HG03432 (cell line): ENCODE measurements around the gene SPAG9.
"Not testable (repeated sequence)": the region's sequence is repeated elsewhere in the genome, so short reads cannot be mapped to it uniquely, and the experiment has no call there.

Experiments
- ATAC-seq: cut with Tn5 transposase; IDR thresholded peaks from one replicate; pipeline ENCODE4 v1.9.1; 2021; ENCODE audit warnings: mild to moderate bottlenecking, moderate library complexity; ENCODE audit not compliant: unreplicated experiment

The SPAG9 gene

GRCh38 chr17:51087072-51087757 is 33.5 kb downstream of the SPAG9 start:
- ATAC-seq: no peak

DNA sequence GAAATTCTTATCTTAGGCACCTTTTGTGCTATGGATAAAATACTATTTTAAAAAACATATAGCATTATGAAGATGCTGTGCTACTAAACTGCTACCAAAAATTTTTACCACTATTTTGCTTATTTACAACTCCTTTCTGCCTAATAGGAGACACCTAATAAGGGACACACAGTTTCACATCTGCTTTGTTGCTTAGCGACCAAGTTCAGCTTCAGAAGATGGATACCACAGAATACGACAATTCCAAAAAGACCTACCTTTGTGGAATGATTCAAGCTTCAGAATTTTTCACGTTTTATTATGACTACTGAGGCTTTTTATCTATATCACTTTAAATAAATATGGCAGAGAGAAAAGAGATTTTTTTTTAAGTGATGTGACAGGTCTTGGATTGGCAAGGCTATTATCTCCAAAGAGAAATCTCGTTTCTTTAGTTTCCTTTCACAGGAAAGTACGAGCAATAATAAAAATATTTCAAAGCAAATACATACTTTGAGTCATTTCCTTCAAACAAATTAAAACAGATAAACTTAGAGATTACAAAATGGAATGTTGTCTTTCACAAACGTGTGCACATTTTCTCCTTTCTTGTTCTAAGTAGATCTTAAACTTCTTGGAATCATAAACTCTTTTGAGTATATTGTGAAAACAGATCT is 35.4 kb downstream of the SPAG9 start:
- no peak for ATAC-seq

DNA sequence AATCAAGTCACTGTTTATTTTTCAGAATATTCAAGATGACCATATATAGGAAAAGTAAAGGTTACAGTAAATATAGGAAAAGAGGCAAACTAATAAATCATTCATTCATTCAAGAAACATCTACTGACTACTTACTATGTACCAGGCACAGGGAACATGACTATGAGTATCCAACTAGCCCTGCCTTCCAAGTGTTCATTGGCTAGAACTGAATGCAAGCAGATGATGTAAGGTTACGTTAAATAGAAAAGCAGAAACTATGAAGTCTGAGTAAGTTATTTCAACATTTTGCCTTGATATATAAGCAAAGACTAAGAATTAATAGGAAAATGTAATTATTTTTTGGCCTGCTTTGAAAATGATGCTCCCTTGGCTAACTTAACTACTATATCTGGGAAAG is 36.7 kb downstream of the SPAG9 start:
- no peak for ATAC-seq

GRCh38 chr17:51083364-51083763 is 37.3 kb downstream of the SPAG9 start:
- ATAC-seq: not testable (repeated sequence)

DNA sequence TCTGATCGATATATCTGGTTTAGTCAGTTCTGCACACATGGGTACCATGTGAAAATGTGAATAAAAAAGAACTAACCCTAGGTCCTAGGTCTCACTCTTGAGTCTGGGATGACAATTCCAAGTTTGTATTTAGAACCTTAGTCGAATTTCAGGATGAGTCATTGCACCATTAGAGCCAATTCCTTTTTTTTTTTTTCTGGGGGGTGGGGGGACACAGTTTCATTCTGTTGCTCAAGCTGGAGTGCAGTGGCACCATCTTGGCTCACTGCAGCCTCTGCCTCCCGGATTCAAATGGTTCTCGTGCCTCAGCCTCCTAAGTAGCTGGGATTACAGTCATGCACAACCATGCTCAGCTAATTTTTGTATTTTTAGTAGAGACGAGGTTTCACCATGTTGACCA is 41.6 kb downstream of the SPAG9 start:
- ATAC-seq: no peak

GRCh38 chr17:51078009-51078592 is 42.6 kb downstream of the SPAG9 start:
- ATAC-seq: no peak

DNA sequence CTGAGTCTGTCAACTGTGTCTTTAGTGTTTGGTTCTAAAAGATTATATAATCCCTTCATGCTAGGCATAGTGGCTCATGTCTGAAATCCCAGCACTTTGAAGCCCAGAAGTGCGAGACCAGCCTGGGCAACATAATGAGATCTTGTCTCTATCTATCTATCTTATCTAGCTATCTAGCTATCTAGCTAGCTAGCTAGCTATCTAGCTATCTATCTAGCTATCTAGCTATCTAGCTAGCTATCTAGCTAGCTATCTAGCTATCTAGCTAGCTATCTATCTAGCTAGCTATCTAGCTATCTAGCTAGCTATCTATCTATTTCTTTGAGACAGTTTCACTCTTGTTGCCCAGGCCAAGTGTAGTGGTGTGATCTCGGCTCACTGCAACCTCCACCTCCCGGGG is 43.8 kb downstream of the SPAG9 start:
- no peak for ATAC-seq

DNA sequence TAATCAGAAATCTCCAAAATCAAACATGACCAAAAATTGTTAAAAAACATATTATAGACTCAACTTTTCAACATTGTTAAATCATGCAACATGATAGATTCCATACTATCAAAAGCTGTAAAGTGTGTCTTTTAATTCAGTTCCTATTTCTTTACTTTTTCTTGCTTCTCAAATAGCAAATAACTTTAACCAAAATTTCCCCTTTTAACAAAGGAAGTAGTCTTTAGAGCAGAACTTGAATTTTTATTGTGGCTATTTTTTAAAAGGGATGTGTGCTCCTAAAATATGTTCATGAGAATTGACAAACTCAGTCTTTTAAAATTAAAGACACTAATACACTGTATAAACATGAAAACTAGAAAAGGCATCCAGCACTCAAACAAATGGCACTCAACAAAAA is 49.1 kb downstream of the SPAG9 start:
- no peak for ATAC-seq

DNA sequence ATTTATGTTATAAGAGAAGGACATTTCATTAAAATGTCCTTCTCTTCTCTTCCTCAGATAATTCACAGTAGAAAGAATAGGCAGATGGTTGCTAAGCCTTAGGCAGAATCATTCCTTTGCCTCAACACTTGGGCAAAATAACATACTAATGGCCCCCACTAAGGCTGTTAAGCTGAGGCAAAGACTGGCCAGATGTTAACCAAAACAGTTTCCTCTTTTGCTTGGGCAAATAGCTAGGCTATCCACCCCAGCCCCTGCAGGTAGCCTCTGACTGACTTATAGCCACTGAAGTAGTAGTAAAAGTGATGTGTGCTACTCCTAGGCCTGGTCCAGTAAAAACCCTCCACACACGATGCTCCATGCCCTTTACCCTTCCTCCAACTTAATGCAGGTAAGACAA is 55.2 kb downstream of the SPAG9 start:
- no peak for ATAC-seq

DNA sequence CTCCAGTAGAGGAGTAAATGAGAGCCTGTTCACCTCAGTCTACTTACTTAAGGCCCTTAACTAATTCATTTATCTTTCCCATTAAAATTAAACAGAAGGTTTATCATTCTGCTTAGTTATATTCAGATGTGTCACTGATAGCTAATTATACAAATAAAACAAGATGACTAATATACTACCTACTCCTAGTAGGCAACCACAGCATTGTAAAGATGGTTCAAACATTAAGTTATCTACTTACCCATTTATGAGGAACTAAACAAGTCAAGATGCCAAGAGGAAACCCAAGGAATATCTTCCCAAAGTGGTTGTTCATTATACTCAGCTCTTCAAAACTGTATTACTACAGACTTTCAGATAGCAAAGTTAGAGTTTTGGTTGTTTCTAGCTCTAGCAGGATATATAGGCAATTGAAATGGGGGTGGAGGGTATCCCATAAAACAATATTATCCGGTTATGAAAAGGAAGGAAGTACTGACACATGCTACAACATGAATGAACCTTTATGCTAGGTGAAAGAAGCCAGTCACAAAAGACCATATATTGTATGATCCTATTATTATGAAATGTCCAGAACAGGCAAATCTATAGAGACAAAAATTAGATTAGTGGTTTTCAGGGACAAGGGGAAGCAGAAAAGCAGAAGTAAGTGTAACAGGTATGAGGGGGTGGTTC is 56.5 kb downstream of the SPAG9 start:
- ATAC-seq: no peak

DNA sequence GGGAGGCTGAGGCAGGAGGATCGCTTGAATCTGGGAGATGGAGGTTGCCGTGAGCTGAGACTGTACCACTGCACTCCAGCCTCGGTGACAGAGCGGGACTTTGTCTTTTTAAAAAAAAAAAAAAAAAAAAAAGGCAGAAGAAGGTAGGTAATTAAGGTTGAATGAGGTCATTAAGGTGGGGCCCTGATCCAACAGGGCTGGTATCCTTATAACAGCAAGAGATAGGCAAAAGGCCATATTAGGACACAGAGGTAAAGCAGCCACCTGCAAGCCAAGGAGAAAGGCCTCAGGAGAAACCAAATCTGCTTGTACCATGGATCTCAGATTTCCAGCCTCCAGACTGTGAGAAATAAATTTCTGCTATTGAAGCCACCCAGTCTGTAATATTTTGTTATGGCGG is 60.3 kb downstream of the SPAG9 start:
- no peak for ATAC-seq

GRCh38 chr17:51059781-51060180 is 60.9 kb downstream of the SPAG9 start:
- no peak for ATAC-seq

DNA sequence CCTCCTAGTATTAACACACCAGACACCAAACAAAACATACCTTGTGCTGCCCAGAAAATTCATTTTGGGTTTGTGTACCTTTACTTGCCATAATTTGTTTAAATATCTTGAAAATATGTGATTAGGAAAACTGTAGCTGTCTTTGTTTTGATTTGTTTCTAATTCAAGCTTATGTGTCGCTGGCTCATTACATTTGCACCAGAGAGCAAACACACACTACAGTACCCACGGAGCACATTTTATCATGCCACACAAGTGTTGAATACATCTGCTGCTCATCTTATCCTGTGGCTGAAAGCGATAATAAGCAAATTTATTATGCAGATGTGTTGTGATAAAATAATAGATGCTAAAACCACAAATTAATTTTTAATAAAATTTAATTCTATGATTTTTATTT is 63.1 kb downstream of the SPAG9 start:
- no peak for ATAC-seq

DNA sequence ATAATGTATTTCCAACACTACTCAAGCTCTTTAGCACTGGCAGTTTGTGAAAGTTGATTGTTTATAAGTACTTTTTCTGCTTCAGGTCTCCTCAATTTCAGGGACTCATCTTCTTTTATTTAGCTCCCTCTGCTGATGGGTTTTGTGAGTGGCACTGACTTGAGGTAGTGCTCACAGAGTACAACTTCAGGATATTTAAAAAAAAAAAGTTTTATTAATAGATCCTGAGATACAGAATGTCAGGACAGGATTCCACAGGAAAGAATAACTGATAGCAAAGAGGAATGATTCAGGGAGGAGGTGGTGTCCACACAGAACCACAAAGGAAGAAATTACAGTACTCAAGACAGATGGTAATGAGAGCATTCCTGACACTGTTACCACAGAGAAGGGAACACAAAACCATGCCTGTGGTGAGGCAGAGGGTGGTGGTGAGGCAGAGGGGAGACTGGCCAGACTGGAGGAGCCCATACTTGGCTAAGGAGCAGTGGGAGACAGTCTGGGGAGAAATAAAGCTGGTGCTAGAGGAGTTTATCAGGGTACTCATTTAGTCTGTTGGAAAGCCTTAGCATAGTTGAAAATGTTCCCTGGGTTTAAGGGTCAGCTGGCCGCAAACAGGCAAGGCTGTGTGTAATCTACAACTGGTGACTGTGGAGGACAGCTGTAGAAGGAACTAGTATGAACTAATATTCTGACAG is 63.7 kb downstream of the SPAG9 start:
- ATAC-seq: peak; percentile 48

DNA sequence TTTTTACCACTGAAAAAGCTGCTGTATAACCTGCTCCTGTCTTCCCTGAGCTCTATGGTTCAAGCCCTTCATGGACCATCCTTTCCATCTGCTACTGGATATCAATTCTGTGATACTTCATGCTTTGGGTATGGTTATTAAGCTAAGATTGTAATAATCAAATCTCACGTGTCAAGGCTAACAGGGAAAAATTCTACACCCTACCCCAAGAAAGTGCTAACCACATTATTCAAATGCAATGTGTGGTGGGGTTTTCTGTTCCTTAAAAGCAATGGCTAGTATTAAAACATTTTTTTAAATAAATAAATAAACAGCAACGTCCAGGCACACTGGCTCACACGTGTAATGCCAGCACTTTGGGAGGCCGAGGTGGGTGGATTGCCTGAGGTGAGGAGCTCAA is 65.9 kb downstream of the SPAG9 start:
- no peak for ATAC-seq

DNA sequence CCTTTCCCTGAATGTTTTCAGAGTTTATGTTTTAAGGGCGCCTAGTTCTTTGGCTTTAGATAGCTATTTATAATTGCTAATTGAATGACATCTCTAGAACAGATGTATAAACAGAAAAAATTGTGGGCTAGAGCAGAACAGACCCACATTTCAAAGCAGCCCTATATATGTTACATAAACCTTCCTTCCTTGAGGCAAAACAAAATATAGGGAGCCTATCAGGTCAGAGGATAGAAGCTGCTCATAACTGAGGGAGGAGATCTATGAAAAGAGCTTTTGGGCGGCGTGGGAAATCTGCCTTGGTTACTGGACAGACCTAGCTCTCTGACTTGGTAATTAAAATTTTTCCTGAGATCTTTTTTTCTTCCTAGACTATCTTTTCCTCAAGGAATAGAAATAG is 68.4 kb downstream of the SPAG9 start:
- no peak for ATAC-seq

GRCh38 chr17:51050291-51051033 is 70.2 kb downstream of the SPAG9 start:
- peak; percentile 92 for ATAC-seq

DNA sequence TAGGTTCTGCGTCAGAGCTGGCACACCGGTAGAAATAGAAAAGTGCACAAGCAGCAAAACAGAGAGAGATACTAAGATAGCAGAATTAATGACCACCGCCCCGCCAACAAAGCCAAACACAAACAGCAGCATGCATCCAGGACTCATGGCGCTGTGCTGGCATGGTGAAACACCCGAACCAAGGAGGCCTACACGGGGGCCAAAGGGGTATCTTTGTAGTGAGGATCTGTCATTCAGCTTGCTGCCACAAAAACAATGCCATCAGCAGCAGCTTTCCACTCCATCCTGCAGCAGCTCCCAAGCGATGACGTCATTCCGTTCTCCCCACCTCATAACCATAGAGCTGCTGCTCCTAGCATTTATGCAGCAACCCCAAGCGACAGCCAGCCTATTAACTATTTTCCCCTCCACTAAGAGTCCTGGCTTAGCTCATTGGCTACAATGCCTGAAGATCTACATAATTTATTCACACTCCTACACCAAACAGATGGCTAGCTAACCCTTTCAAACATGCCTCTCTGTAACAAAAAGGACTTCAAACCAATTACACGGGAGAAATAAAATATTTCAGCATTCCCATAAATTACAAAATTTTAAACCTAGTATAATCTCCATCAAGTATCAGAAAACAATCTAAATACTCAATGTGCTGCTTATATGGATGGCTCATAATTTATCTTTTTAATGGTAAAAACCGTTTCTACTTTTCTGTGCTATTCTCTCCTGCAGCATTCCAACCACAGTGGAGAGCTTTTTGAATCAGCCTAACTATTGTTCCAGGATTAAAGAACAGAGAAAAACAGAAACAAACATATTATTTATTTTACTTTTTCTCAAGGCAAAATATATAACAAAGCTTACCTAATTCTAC is 73.9 kb downstream of the SPAG9 start:
- ATAC-seq: no peak

DNA sequence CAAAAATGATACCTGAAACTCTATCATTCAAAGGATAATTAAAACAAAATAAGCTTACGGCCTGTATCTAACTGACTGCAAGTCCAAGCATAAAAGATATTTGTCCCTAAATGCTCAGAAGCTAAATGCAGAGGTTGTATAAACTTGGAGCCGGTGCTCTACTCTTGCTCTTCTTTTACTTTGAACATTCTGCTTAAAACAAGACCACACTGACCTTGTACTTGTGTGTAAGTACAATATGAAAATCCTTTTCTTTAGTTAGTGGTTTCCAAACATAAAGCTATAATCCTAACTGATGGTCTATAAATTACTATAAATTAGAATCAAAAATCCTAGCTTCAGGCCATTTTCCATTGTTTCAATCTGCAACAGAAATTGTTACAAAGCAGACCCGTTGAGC is 74.6 kb downstream of the SPAG9 start:
- no peak for ATAC-seq

DNA sequence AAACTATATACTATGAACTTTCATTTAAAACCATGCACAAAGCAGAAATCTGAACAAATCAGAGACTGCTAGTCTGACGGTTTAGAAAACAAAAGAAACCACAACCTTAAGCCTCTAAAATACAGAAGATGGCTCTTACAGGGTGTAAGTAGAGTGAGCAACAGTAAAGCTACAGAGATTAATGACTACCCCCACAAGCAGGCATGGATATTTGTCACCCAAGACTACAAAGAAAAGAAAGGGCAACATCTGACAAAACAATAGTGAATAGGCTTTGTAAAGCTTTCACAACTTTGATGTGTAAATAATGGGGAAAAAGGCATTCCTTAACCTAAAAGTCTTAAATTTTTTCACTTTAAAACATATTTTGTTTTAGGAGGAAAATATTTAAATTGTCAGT is 75.0 kb downstream of the SPAG9 start:
- ATAC-seq: no peak
